Activated naive CD4-positive, alpha-beta T cell treated with anti-CD3 and anti-CD28 coated beads, Interleukin-2, amount 50 U/mL, for 72 hours (primary cell): ENCODE measurements around the gene TANGO2. TPM values are rescaled to one million over a fixed set of nuclear protein-coding genes. Genes with fewer than 3 reads are reported as not detected.

ENCODE experiments used
- ATAC-seq, 2 donors: fragments of 150-1000 bp; cut with Tn5 transposase; 2 replicates each; pipeline ENCODE4 v1.10.0; 2021; ENCODE audit warnings: mild to moderate bottlenecking in 2 of 2, moderate library complexity in 2 of 2
- DNase-seq, 2 donors: peaks; one replicate each; pipeline ENCODE4 v3.0.0; 2021 to 2022; ENCODE audit warnings: low spot score in 2 of 2
- H3K27ac Mint-ChIP-seq, 2 donors: one replicate each; pipeline ENCODE4 v1.8.0; 2022; ENCODE audit warnings: mild to moderate bottlenecking in 2 of 2, mixed read lengths in 2 of 2
- H3K36me3 Mint-ChIP-seq, 2 donors: one replicate each; pipeline ENCODE4 v1.8.0; 2022; ENCODE audit warnings: mixed read lengths in 2 of 2
- H3K9me3 Mint-ChIP-seq, 2 donors: one replicate each; pipeline ENCODE4 v1.8.0; 2022; ENCODE audit warnings: mixed read lengths in 2 of 2
- total RNA-seq, 2 donors: library from RNA; stranded (reverse); gene quantifications; one replicate each; pipeline ENCODE4 v1.2.3, GENCODE V29; 2022

TANGO2 gene
- total RNA-seq, 2 donors from 2014 or later, result 19.1 to 19.3 TPM

DNA sequence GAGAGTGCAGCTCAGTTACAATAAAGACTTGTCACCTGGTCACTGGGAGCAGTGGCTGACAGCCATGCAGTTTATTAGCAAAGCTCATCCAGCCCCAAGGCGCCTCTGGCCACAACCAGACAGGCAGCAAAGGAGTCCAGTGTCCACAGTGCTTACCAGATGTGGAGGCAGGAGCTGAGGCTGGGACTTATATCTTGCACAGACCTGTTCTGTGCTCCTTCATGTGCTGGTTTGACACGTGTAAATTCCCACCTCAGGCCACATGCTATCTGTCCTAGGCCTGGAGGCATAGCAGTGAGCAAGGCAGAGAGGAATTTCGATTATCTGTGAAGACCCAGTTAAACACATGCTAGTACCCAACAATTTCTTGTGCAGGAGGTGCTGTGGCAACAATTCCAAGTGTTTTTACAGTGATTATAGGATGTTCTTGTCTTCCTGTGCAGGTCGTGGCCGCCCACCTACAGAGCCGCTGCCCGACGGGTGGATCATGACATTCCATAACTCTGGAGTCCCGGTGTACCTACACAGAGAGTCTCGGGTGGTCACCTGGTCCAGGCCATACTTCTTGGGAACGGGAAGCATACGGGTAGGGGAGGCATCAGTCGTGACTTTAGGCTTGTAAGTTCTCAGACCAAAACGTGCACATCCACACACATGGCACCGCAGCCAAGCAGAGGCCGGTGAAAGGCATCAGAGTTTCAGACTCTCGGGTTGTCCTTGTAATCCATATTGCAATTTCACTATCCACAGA lies 68.5 kb downstream of the TANGO2 start:
- H3K36me3 Mint-ChIP-seq, result peaks cover 44 to 46% of the 10 kb centered on the region in 2 donors
- H3K27ac Mint-ChIP-seq, result no peak overlapping the region

DNA sequence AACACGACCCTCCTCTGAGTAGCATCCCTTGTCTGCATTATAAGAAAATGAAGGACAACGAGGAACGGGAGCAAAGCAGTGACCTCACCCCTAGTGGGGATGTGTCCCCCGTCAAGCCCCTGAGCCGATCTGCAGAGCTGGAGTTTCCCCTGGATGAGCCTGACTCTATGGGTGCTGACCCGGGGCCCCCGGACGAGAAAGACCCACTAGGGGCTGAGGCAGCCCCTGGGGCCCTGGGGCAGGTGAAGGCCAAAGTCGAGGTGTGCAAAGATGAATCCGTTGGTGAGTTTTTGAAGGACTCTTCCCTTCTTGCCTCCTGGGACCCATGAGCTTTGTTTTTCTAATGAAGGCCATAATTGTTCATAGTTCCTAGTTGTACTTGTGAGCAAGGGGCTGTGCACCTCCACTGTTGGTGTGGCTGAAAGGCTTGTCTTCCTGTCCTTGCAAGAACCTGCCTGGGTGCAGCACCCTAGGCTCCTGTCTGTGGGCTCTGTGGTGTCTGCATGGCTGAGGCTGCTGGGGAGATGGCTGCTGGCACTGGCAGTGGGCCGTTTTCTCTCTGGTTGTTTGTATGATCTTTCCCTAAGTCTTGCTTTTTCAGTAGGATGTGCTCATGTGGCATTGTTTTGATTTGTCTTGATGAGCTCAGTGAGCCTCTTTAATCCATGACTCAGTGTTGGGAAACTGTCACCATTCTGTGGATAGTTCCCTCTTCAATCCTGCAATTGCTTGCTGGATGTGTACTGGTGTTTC lies 69.2 kb downstream of the TANGO2 start:
- DNase-seq (no peak), ATAC-seq (no peak)
- Mint-ChIP-seq H3K9me3 (no peaks in the 10 kb centered on the region), H3K27ac (no peak overlapping the region), H3K36me3 (peaks cover 50% of the 10 kb centered on the region in 2 donors)

More for the DNA sequence above, 68.5 kb downstream of the TANGO2 start:
- DNase-seq, result no peak
- no peak for ATAC-seq
- H3K9me3 Mint-ChIP-seq, result no peaks in the 10 kb centered on the region

- ATAC-seq (no peak), DNase-seq (no peak)
- peaks cover 51 to 57% of the 10 kb centered on the region in 2 donors for H3K36me3 Mint-ChIP-seq
- no peaks in the 10 kb centered on the region for H3K9me3 Mint-ChIP-seq
- H3K27ac Mint-ChIP-seq, result peak overlapping the region in 1 of 2 donors; percentile 61
Measured at GRCh38 chr22:20090730-20091240, 69.9 kb downstream of the TANGO2 start.

GRCh38 chr22:20091690-20092476 lies 71.0 kb downstream of the TANGO2 start:
- ATAC-seq (no peak), DNase-seq (no peak)
- Mint-ChIP-seq H3K27ac (peak overlapping the region; percentile 18 to 25), H3K9me3 (no peaks in the 10 kb centered on the region), H3K36me3 (peaks cover 42 to 67% of the 10 kb centered on the region in 2 donors)

DNA sequence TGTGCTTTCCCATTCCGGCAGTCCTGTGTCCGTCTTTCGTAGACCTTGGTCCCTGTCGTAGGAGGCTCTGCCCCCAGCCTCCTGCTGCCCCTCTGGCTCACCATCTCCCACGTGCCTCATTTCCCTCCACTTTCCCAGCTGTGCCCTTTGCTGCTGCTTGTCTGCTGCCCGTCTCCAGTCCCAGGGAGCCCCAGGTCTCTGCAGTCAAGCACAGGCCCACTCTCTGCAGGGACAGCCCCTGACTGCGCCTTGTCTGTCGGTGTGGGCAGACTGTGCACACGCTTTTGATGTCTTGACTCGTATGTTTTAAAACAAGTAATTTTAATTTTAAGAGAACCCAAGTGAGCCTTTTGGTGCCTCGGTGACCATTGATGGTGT lies 71.6 kb downstream of the TANGO2 start:
- no peak for ATAC-seq

GRCh38 chr22:20093418-20094196 lies 72.7 kb downstream of the TANGO2 start:
- H3K9me3 Mint-ChIP-seq, result no peaks in the 10 kb centered on the region
- ATAC-seq (no peak), DNase-seq (no peak)
- peak overlapping the region in 1 of 2 donors; percentile 78 for H3K27ac Mint-ChIP-seq
- peaks cover 31 to 63% of the 10 kb centered on the region in 2 donors for H3K36me3 Mint-ChIP-seq

More for the DNA sequence above, 71.6 kb downstream of the TANGO2 start:
- Mint-ChIP-seq H3K27ac (peak overlapping the region; percentile 13 to 25), H3K36me3 (peaks cover 36 to 67% of the 10 kb centered on the region in 2 donors), H3K9me3 (no peaks in the 10 kb centered on the region)
- no peak for DNase-seq

DNA sequence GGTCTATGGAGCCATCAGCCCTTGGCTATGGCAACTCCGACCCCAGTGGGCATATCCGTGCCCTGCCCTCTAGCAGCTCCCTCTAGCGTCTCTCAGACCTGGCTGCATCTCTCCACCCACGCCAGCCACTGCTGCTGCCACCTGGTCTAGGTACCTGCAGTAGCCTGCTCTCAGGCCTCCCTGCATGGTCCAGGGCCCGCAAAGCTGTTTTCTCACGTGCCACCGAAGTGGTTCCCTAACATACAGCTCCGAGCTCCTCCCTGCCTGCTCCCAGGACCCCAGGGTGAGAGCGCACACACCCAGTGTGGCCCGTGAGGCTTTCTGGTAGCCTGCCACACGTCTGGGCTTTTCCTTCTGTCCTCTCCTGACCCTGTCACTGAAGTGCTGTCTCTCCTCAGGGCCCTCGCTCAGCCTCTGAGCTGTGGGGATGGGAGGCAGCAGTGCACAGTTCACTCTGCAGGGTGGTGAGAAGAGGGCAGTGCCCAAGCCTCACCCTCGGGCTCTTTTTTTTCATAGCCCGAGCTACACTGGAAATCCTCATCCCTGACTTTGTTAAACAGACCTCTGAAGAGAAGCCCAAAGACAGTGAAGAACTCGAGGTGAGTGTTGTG lies 73.4 kb downstream of the TANGO2 start:
- peaks cover 31 to 62% of the 10 kb centered on the region in 2 donors for H3K36me3 Mint-ChIP-seq

GRCh38 chr22:20095521-20095920 lies 74.6 kb downstream of the TANGO2 start:
- no peaks in the 10 kb centered on the region for H3K9me3 Mint-ChIP-seq
- H3K36me3 Mint-ChIP-seq, result peaks cover 29 to 67% of the 10 kb centered on the region in 2 donors
- ATAC-seq (peak in 1 of 2 donors; percentile 26), DNase-seq (no peak)
- peak overlapping the region in 1 of 2 donors; percentile 75 for H3K27ac Mint-ChIP-seq

More for the DNA sequence above, 73.4 kb downstream of the TANGO2 start:
- Mint-ChIP-seq H3K9me3 (no peaks in the 10 kb centered on the region), H3K27ac (peak overlapping the region; percentile 75 to 78)
- ATAC-seq (no peak), DNase-seq (no peak)

DNA sequence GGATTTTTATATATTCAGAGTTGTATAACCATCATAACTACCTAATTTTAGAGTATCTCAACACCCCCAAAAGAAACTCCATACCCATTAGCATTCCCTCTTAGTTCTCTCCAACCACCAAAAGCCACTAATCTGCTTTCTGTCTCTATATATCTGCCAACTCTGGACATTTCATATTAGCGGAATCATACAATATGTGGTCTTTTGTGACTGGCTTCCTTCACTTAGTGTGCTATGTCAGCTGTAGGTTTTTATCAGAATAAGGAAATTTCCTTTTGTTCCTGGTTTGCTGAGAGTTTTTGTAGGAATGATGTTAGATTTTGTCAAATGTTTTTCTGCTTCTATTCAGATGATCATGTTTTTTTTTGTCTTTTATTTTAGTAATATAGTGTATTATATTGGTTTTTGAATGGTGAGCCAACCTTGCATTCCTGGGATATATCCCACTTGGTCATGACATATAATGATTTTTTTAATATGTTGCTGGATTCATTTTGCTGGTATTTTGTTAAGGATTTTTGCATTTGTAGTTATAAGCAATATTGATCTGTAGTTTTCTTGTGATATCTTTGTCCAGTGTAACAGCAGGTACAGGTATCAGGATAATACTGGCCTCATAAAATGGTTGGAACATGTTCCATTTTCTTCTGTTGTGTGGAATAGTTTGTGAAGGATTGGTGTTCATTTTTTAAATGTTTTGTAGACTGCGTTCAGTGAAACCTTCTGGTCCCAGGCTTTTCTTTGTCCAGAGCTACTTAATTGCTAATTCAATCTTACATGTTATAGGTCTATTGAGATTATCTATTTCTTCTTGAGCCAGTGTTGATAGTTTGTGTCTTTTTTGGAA lies 75.9 kb downstream of the TANGO2 start:
- Mint-ChIP-seq H3K27ac (no peak overlapping the region), H3K9me3 (no peaks in the 10 kb centered on the region), H3K36me3 (peaks cover 18 to 55% of the 10 kb centered on the region in 2 donors)
- DNase-seq (no peak), ATAC-seq (no peak)

DNA sequence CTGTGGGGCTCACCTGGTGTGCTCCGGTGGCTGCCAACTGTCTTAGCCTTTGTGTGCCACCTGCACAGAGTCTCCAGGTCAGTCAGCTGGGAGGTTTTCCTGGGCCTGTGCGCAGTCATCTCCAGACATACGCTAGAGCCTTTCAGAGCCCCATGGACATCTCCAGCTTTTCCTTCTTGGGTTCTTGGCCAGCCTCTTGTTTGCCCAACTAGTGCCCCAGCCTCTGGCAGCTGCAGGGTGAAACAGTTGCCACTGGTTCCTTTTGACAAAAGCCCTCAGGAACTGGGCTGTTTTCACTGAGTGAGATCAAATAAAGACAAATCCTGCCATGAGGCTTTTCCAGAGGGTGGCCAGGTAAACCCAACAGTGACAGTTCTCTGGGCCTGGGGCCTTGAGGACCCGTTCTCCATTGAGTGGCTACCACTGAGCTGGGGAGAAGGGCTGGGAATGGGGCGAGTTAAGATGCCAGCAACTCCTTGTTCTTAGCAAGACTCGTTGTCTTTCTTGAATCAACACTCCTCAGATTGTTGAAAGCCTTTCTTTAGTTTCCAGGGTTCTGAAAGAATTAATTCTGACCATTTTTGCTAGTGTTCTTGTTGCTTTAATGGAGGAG lies 78.3 kb downstream of the TANGO2 start:
- Mint-ChIP-seq H3K27ac (peak overlapping the region; percentile 23 to 88), H3K36me3 (peaks cover 19 to 52% of the 10 kb centered on the region in 2 donors), H3K9me3 (no peaks in the 10 kb centered on the region)
- ATAC-seq (no peak), DNase-seq (no peak)

DNA sequence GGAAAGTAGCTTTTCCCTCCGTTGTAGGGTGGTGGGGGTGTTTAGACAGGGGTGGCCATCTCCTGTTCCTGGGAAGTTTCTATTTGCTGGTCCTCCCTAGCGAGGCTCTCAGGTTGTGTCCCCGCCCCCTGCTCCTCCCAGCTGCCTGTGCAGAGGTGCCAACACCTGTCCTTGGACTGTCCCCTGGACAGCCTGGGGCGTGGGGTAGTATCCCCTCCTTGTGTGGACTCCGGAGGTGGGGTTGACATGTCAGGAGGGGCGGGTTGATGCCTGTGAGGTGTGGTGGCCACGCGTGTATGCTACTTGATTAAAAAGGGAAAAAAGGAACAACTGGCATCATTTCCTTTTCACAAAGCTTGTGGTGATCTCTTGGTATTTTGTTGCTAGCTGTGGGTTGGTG lies 80.7 kb downstream of the TANGO2 start:
- no peaks in the 10 kb centered on the region for H3K9me3 Mint-ChIP-seq
- no peak for ATAC-seq
- peak overlapping the region; percentile 82 to 88 for H3K27ac Mint-ChIP-seq
- H3K36me3 Mint-ChIP-seq, result peaks cover 6 to 31% of the 10 kb centered on the region in 2 donors
- no peak for DNase-seq

GRCh38 chr22:20102203-20102780 lies 81.4 kb downstream of the TANGO2 start:
- no peak for ATAC-seq
- H3K36me3 Mint-ChIP-seq, result peaks cover 6 to 24% of the 10 kb centered on the region in 2 donors
- H3K9me3 Mint-ChIP-seq, result no peaks in the 10 kb centered on the region
- H3K27ac Mint-ChIP-seq, result peak overlapping the region in 1 of 2 donors; percentile 82
- DNase-seq, result no peak

GRCh38 chr22:20105456-20106204 lies 84.7 kb downstream of the TANGO2 start:
- peak overlapping the region; percentile 37 to 60 for H3K27ac Mint-ChIP-seq
- H3K9me3 Mint-ChIP-seq, result no peaks in the 10 kb centered on the region
- peaks cover 6 to 7% of the 10 kb centered on the region in 2 donors for H3K36me3 Mint-ChIP-seq
- ATAC-seq (no peak), DNase-seq (no peak)
